LoVo (cell line): ENCODE measurements around the gene RNASET2.

ENCODE experiments used
- DNase-seq: peaks from one replicate; pipeline ENCODE4 v3.0.0-alpha.2; 2016; ENCODE audit warnings: low spot score

Gene RNASET2

DNA sequence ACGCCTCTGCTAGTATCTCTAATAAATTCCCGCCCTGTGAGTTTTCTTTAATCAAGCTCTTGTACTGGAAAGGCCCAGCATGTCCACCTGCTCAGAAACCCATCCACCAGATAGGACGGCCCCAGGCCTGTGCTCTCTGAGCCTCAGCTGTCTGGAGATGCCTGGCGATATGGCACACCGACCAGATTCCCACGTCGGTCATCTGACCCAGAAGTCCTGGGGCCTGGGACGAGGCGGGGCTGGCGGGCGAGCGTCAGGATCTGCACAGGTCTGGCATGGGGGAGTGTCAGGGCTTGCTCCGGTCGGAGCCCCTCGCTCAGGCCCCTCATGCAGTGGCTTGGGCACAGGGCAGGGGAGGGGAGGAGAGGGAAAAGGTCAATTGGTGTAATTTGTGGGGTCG is 10.2 kb downstream of the RNASET2 start:
- DNase-seq = no peak

DNA sequence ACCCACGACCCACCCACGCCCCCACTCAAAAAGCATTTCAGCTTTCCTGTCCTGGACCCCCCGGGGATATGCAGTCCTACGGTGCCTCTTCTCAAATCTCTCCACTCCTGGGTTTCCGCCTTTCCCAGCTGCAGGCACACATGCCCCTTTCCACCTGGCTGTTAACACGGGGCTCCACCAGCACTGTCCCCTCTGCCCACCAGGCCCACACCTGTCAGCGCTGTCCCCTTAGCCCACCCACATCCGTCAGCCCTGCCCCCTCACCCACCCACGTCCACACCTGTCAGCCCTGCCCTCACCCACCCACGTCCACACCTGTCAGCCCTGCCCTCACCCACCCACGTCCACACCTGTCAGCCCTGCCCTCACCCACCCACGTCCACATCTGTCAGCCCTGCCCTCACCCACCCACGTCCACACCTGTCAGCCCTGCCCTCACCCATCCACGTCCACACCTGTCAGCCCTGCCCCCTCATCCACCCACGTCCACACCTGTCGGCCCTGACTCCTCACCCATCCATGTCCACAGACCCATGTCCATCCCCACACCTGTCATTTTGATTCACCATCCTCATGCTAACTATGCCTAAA is 11.6 kb downstream of the RNASET2 start:
- no peak for DNase-seq

DNA sequence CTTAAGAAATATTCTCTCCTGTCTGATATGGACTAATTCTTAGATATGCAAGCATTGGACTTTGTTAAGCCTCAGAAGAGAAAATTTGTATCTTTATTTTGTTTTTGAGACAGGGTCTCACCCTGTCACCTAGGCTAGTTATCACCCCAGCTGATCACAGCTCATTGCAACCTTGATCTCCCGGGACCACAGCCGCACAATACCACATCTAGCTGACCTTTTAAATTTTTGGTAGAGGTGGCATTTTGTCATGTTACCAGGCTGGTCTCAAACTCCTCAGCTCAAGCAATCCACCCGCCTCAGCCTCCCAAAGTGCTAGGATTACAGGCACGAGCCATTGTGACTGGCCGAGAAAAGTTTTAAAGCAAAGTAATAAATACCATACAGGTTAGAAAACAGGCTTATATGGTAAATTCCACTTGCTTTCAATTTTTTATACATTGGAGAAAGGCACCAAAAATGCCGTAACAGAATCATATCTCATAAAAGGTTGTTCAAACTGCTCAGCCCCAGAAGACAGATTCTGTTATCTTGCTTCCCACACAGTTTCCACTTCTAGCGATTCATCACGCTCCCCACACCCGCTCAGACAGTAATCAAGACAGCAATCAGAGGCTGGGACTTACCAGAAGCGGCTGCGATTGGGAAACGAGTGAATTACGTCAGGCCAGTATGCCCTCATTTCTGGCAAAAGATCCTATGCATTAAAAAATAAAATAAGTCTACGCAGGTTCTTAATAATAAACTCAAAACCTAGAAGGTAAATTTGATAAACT is 13.8 kb downstream of the RNASET2 start:
- DNase-seq = no peak

DNA sequence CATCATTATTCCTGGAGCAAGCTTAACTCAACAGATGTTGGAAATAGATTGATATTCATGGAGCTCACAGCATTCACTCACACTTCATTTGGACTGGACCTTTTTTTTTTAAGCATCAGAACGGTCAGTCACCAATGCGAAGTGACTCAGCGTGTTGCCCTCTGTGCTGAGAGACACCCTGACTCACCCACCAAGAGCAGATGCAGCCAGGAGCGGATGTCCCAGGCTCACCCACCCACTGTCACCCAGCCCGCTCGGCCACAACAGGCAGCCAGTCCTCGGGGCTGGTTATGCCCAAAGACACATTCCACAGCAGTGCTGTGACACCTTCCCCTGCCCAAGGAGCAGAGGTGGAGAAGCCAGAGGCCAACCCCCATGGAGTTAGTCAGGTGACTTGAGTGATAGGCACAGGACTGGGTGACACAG is 15.7 kb downstream of the RNASET2 start:
- DNase-seq = no peak

DNA sequence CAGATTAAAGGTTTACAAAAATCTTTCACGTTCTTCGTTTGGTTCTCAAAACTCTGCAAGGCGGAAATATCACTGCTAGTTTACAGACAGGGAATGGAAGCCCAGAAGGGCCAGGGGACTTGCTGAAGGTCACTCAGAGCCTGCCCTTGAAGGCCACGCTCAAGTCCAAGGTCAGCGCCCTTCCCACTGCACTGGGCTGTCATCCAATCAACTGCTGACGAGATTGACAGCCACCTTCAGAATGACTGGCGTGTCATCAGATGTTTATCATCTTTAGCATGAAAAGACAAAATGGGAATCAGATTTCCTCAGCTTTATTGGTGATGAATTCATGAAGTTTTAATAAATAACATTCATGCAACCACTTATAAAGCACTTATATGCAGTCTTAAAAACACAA is 16.5 kb downstream of the RNASET2 start:
- no peak for DNase-seq

DNA sequence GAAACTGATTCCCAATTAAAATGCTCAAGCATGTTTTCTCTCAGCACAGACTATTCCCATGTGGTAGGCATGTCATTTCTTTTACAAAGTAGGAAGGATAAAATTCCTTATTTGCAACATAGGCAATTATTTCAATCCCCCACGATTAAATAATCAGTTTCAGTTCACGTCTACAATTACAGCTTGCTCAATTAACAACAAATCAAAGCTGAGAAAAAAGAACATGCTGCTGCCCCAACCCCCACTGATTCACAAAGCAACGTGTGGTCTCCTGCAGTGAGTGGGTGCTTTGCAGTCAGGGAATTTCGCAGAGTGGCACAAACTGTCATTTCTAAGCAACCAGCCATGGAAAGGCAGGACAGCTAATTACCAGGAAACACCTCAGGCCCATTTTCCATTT is 17.0 kb downstream of the RNASET2 start:
- no peak for DNase-seq

DNA sequence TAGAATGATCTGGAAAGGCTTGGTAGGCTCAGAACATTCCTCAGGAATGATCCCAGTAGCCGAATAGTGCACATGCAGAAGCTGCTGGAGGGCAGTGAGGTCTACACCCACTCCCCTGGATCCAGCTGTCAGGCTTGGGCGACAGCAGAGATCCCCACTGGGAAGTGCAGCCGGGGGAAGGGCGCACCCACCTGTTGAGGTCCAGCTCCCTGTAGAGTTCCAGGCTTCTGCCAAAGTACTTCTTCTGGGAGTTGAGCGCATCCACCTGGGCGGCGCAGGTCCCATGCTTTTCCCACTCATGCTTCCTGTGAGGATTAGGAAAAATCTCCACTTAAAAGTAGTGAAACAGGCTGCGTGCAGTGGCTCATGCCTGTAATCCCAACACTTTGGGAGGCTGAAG is 17.6 kb downstream of the RNASET2 start:
- no peak for DNase-seq

DNA sequence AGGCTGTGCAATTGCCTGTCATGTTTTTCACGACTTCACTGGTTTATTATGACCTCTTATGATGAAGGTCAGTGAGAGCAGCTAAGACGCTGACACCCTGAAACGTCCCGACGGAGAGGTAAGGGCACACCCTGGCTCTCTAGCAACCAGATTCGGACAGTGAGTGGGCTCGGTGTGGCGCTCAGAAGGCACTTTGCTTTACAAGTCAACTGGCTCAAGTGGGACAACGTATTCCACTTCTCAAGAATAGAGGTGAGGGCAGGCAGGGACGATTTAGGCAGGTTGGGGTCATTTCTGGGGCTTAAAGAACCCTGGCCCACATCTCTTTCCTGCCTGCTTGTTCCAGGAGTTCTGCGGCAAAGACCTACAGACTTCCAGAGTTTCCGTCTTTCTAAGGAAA is 18.2 kb downstream of the RNASET2 start:
- DNase-seq = no peak

DNA sequence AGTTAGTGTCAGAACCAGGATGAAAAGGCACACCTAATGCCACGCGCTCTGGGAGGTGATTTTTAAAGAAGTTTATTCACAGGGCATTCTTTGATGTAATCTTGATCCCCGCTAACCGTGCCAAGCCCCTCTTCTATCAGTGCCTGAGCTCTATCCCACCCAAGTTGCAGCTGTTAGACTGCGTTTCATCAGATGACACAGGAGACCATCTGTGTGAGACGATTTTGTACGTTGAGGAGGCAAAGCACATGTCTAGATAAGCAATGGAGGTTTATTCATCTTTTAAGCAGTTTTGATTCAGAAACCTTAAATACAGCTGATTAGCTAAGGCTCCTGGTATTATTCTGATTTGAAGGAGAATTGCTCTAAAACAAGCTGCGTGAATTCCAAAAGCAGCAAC is 18.6 kb downstream of the RNASET2 start:
- DNase-seq = no peak

DNA sequence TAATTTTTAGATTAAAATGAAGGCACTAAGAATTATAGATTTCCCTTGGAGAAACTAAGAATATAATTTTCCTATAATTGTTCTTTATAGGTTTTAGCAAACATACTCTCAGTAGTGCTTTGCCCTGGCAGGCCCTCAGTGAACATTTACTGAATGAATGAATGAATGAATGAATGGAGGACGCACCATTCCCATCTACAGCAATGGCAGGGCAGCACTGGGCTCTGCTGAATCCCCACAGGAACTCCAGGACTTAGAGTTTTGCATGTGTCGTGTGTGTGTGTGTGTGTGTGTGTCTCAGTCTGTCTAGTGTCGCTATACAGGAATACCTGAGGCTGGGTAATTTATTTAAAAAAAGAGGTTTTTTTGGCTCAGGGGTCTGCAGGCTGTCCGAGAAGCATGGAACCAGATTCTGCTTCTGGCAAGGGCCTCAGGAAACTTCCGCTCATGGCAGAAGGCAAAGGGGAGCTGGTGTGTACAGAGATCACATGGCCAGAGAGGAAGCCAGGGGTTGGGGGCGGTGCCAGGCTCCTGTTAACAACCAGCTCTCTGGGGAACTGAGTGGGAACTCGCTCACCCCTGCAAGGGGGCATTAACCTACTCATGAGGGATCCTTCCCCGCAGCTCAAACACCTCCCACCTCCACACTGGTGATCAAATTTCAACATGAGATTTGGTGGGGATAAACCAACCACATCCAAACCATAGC is 20.1 kb downstream of the RNASET2 start:
- DNase-seq = no peak

DNA sequence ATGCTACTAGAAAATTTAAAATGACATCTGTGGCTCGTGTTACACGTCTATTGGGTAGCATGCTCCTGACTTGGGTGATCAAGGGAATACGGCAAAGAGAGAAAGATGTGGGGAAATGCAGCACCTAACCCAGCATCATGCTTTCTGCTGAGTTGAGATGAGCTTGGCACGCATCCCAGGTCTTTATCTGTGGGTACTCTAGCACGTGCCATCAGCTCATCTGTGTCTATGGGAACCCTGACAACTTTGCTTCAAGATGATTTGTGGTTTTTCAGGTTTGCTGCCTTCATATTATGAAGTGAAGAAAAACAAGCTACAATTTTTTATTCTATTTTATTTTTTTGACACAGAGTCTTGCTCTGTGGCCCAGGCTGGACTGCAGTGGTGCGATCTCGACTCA is 21.0 kb downstream of the RNASET2 start:
- no peak for DNase-seq

DNA sequence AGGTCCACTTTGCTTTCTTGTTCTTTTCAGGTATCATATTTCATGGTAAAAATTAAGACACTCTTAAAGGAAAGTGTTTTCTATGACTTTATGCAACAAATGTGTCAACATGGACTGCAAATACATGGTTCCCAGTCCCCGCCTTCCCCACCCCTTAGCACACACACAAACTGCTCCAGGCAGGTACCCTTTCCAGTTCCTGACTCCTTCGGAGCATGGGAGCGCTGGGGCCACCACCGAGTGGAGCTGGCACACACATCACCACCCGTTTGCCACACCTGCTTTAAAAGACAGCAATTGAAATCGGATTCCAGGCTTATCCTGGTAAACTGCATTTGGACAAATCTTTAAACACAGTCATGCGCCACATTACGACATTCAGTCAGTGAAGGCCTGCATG is 22.2 kb downstream of the RNASET2 start:
- no peak for DNase-seq

DNA sequence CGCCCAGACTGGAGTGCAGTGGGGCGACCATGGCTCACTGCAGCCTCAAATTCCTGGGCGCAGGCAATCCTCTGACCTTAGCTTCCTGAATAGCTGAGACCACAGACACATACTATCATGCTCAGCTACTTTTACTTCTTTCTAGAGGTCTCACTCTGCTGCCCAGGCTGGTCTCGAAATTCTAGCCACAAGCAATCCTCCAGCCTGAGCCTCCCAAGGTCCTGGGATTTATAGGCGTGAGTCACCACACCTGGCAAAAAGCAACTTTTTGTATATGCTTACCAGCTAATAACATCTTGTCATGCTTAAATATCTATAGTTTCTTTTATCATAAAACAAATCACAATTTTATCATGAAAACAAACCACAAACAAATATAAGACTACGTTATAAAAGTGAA is 23.0 kb downstream of the RNASET2 start:
- DNase-seq = no peak

DNA sequence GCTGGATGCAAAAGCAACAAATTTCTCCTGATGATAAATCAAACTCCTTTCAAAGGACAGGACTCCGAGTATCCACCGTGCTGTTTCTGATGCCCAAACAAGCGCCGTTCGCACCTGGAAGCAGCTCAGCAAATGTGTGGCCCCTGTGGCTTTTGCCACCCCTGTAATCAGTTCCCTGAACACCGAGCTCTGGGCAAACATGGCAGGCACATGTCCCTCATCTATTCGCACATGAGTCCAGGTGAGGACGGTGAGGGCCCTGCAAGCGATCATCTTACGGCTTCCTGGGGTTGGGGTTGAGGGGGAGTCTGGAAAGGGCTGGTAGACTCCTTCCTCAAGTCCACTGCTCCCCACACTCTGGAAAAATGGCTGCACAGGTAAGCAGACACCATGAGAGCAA is 23.7 kb downstream of the RNASET2 start:
- no peak for DNase-seq

DNA sequence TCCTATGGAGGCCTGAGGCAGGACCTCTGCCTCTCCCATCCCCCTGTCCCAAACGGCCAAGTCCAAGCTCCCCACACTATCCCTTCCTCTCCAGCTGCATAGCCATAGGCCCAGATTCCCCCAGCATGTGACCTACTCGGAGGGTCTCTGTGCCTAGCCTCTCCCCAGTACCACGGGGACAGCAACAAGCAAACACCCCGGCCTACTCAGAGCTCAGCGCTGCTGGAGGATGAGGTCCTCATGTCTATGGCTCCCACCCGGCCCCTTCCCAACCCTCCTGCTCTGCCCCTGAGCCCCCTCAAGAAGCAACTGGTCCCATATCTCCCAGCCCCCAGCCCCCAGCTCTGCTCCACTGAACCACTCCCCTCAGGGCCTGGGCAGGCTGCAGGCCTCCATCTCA is 24.2 kb downstream of the RNASET2 start:
- DNase-seq = no peak

DNA sequence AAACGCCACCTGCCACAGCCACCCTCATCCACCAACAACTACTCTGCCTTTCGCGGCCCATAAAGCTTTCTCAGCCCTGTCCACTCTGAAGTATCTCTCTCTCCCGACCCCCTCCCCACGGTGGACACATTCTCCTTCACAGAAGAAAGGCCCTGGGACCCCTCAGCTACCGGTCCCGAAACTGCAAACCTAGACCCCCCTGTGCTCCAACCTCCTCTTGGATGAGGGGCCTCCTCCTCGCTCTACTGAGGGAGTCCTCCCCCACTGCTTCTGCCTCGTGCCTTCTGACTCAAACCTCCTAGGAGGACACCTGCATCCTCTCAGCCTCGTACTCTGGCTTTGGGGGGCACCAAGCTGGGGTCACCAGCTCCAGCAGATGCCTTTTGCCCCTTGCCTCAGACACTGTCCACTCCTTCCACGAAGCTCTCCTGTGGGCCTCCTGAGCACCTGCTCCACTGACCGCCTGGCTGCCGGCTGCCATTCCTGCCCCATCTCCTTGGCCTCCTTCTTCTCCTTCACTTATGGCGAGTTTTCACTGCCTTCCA is 24.9 kb downstream of the RNASET2 start:
- DNase-seq = no peak

DNA sequence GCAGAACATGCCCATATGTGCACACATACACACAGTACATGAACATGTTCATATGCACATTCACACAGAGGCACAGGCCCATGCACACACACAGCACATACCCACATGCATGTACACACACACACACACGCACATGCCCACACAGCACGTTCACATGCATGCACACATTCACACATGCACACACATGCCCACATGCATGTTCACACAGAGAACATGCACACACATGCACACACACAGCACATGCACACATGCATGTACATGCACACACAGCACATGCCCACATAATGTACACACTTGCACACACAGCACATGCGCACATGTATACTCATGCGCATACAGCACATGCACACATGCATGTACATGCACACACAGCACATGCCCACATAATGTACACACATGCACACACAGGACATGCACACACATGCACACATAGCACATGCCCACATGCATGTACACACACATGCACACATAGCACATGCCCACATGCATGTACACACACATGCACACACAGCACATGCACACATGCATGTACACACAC is 25.9 kb downstream of the RNASET2 start:
- no peak for DNase-seq

DNA sequence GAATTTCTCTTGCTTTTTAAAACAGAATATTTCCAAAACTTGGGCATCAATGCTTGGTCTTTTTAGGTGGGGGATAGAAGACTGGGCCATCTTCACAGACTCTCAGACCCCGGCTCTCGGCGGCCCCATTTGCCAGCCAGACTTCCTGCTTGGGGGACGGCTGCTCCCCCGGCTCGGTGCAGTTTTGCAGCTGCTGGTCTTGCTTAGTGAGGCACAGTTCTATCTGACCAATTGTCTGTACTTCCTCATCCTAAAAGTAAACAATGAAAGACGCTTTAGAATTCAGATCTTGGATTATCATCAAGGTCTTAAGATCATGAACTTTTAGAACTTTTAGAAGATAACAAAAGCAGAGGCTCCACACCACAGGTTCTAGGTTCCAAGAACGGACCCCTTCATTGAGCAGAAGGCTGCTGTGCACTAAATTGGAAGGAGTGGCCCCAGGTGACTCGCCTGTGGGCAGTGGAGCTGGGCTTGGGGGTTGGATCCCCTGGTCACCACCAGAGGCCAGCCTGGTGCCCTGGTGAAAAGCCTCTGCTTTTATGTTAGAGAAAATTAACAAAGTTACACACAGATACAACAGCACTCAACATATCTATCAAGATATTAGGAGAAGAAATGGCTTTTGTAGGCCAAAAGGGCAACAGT is 26.7 kb downstream of the RNASET2 start:
- DNase-seq = no peak

DNA sequence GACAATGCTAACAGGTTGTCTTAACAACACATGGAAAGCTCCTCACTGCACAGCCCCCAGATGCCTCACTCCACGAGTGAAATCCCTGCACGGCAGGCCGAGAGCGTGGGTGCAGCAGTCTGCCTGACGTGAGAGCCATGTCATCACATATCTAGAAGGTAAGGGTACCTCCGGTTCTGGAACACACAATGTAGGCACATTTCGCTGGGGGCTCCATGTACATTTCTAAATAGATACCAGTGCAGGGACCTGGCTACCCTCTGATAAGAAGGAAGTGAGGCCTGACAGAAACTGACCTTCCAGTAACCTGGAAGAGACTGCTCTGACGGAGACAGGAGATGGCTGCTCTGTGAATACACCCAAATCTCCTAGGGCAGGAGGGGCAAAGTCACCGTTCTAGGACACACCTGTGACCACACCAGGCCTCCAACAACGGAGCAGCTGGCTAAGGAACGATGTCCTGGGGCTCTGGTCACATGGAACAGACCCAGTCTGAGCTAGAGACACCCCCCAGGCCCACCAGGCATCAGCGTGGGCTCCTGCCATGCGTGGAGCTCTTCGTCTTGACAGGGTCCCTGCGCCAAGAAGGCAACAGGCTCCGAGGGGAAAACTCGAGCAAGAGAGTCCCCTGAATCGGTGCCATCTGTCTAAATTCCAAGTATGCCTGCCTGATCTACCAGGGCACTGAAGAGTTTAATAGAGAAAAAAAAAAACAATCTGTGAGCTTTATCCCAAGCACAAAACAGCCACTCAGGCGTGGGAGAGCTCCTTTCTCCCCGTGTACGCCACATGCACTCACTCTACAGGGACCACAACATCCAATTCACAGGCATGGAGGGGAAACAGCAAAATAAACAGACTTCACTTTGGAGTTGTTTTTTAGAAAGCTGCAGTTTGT is 27.5 kb downstream of the RNASET2 start:
- no peak for DNase-seq

DNA sequence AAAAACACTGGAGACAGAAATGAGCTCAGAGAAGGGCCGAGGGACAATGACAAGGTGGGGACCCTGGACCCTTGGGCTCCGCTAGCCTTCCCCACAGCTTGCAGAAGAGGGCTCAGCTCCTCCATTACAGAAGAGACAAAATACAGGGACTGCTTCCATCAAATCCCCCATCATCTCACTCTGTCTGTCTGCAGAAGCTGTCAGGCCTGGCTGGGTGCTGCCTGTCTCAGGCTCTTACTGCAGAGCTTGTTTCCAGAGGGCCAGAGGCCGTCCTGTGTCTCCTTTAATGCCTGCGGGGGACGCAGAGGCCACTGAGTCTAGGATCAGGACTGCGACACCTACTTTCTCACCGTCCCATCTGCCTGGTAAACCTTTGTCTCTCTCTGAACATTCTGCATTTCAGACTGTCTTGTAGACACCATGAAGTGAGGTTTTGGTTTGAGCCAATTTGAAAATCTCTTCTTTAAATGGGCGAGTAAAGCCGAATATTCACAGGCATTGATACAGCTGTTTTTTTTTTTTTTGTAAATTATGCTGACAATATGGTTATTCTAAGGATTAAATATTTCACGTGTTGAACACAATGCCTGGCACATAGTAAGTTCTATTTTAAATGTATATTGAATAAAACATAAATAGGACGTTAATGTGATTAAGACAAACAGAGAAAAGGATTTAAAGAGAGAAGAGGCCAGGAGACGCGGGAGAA is 28.3 kb downstream of the RNASET2 start:
- no peak for DNase-seq
